GM21381 (cell line): ENCODE results near the gene PLA2G4B.

Source experiments
- ATAC-seq: cut with Tn5 transposase; IDR thresholded peaks from one replicate; pipeline ENCODE4 v1.9.1; 2021; ENCODE audit warnings: mild to moderate bottlenecking, moderate library complexity; ENCODE audit not compliant: unreplicated experiment

The PLA2G4B gene

GRCh38 chr15:41885841-41886240 is 47.2 kb downstream of the PLA2G4B start:
- no peak for ATAC-seq

- no peak for ATAC-seq
Observed at GRCh38 chr15:41886741-41887140, 48.1 kb downstream of the PLA2G4B start.

GRCh38 chr15:41887161-41887560 is 48.5 kb downstream of the PLA2G4B start:
- no peak for ATAC-seq

GRCh38 chr15:41887893-41888292 is 49.2 kb downstream of the PLA2G4B start:
- ATAC-seq: no peak

GRCh38 chr15:41888662-41889253 is 50.1 kb downstream of the PLA2G4B start:
- no peak for ATAC-seq

- ATAC-seq: no peak
Observed at GRCh38 chr15:41890050-41890690, 51.5 kb downstream of the PLA2G4B start.

- ATAC-seq: no peak
Observed at GRCh38 chr15:41891226-41891625, 52.6 kb downstream of the PLA2G4B start.

- ATAC-seq: no peak
Observed at GRCh38 chr15:41891946-41892345, 53.3 kb downstream of the PLA2G4B start.

GRCh38 chr15:41892621-41893421 is 54.2 kb downstream of the PLA2G4B start:
- no peak for ATAC-seq

GRCh38 chr15:41893422-41894250 is 55.0 kb downstream of the PLA2G4B start, which contains the start of gene SPTBN5:
Gene SPTBN5 (minus strand): TSS chr15:41894053. CDS start chr15:41893497, 556 bp downstream.
- no peak for ATAC-seq

GRCh38 chr15:41894251-41894790 is 55.7 kb downstream of the PLA2G4B start:
- no peak for ATAC-seq

GRCh38 chr15:41894791-41895463 is 56.3 kb downstream of the PLA2G4B start:
- peak; percentile 94 for ATAC-seq

GRCh38 chr15:41895491-41895890 is 56.8 kb downstream of the PLA2G4B start:
- no peak for ATAC-seq

- no peak for ATAC-seq
Observed at GRCh38 chr15:41895957-41896356, 57.3 kb downstream of the PLA2G4B start.

- no peak for ATAC-seq
Observed at GRCh38 chr15:41896566-41896965, 57.9 kb downstream of the PLA2G4B start.

GRCh38 chr15:41897363-41897799 is 58.7 kb downstream of the PLA2G4B start:
- no peak for ATAC-seq
